CD14-positive monocyte (primary cell): ENCODE measurements around the gene ATRN. TPM values are rescaled to one million over a fixed set of nuclear protein-coding genes. Genes with fewer than 3 reads are reported as not detected.

ENCODE experiments used
- DNase-seq, 3 donors: peaks; one replicate each; pipeline ENCODE4 v3.0.0-alpha.2; 2011 to 2022
- H2AFZ ChIP-seq: 2 replicates; pipeline ENCODE4 v1.6.0; 2012; ENCODE audit warnings: mild to moderate bottlenecking, low read depth, low read length, inconsistent platforms; ENCODE audit not compliant: insufficient read depth, poor library complexity, severe bottlenecking
- H3K27ac ChIP-seq, 2 donors: 1 replicate in 1 of 2; 2 replicates in 1 of 2; pipeline ENCODE4 v1.5.1; 2012 to 2013; ENCODE audit warnings: low read length in 2 of 2, control low read depth in 1 of 2, inconsistent platforms in 1 of 2, low read depth in 1 of 2, mild to moderate bottlenecking in 1 of 2
- H3K27me3 ChIP-seq, 2 donors: one replicate each; pipeline versions ENCODE4 v1.6.0 to v1.6.1; 2011 to 2013; ENCODE audit warnings: low read length in 2 of 2; ENCODE audit not compliant: control insufficient read depth in 2 of 2, insufficient read depth in 2 of 2
- H3K36me3 ChIP-seq, 2 donors: replicated peaks in 1 of 2; 1 replicate in 1 of 2; 2 replicates in 1 of 2; pipeline versions ENCODE4 v1.5.1 to v1.6.1; 2012 to 2013; ENCODE audit warnings: low read length in 2 of 2, control low read depth in 1 of 2, inconsistent platforms in 1 of 2, mild to moderate bottlenecking in 1 of 2; ENCODE audit not compliant: insufficient read depth in 2 of 2, control insufficient read depth in 1 of 2
- H3K4me1 ChIP-seq, 2 donors: 1 replicate in 1 of 2; 2 replicates in 1 of 2; pipeline versions ENCODE4 v1.5.1 to v1.6.1; 2012 to 2013; ENCODE audit warnings: low read length in 2 of 2, control low read depth in 1 of 2, inconsistent platforms in 1 of 2, mild to moderate bottlenecking in 1 of 2, moderate library complexity in 1 of 2; ENCODE audit not compliant: insufficient read depth in 2 of 2, control insufficient read depth in 1 of 2
- H3K4me2 ChIP-seq: replicated peaks from 2 replicates; pipeline ENCODE3; 2012; ENCODE audit warnings: low read length, moderate library complexity, mild to moderate bottlenecking; ENCODE audit not compliant: poor library complexity, severe bottlenecking; ENCODE audit errors: extremely low read depth
- H3K4me3 ChIP-seq, 3 experiments: fragments of 200-600 bp in 1 of 3; sonication (generic) in 1 of 3; replicated peaks in 1 of 3; 1 replicate in 2 of 3; 2 replicates in 1 of 3; pipeline ENCODE4 v1.5.1; 2011 to 2013; ENCODE audit warnings: low read length in 3 of 3, mild to moderate bottlenecking in 3 of 3, control low read depth in 2 of 3, low read depth in 2 of 3, inconsistent platforms in 1 of 3, moderate library complexity in 1 of 3
- H3K79me2 ChIP-seq: 2 replicates; pipeline ENCODE4 v1.6.0; 2012; ENCODE audit warnings: mild to moderate bottlenecking, control low read depth, inconsistent platforms, low read length, moderate library complexity; ENCODE audit not compliant: insufficient read depth
- H3K9ac ChIP-seq: 2 replicates; pipeline ENCODE4 v1.6.0; 2017; ENCODE audit warnings: low read length, mild to moderate bottlenecking; ENCODE audit not compliant: insufficient read depth, poor library complexity, severe bottlenecking
- H3K9me3 ChIP-seq, 2 donors: replicated peaks in 1 of 2; 1 replicate in 1 of 2; 2 replicates in 1 of 2; pipeline versions ENCODE4 v1.5.1 to v1.6.1; 2012 to 2013; ENCODE audit warnings: low read length in 2 of 2, control low read depth in 1 of 2; ENCODE audit not compliant: control insufficient read depth in 1 of 2, insufficient read depth in 1 of 2
- H4K20me1 ChIP-seq: 2 replicates; pipeline ENCODE4 v1.6.0; 2012; ENCODE audit warnings: mild to moderate bottlenecking, low read length, control low read depth, moderate library complexity; ENCODE audit not compliant: insufficient read depth
- H3K27ac Mint-ChIP-seq, 7 donors: one replicate each; pipeline ENCODE4 v1.8.0; 2020; ENCODE audit warnings: mild to moderate bottlenecking in 7 of 7, mixed read lengths in 7 of 7, moderate library complexity in 6 of 7, inconsistent platforms in 2 of 7
- H3K27me3 Mint-ChIP-seq, 3 donors: one replicate each; pipeline ENCODE4 v1.8.0; 2021 to 2022; ENCODE audit warnings: low read depth in 3 of 3, mild to moderate bottlenecking in 3 of 3, mixed read lengths in 3 of 3, moderate library complexity in 3 of 3, inconsistent platforms in 1 of 3
- H3K36me3 Mint-ChIP-seq, 2 donors: one replicate each; pipeline ENCODE4 v1.8.0; 2020; ENCODE audit warnings: mixed read lengths in 2 of 2, inconsistent platforms in 1 of 2, mild to moderate bottlenecking in 1 of 2
- H3K4me1 Mint-ChIP-seq: one replicate; pipeline ENCODE4 v1.8.0; 2020; ENCODE audit warnings: mild to moderate bottlenecking, mixed read lengths
- H3K4me3 Mint-ChIP-seq, 2 donors: one replicate each; pipeline ENCODE4 v1.8.0; 2020; ENCODE audit warnings: mild to moderate bottlenecking in 2 of 2, mixed read lengths in 2 of 2, moderate library complexity in 1 of 2
- H3K9me3 Mint-ChIP-seq, 7 donors: one replicate each; pipeline ENCODE4 v1.8.0; 2020 to 2022; ENCODE audit warnings: mixed read lengths in 7 of 7, mild to moderate bottlenecking in 6 of 7, moderate library complexity in 6 of 7, inconsistent platforms in 2 of 7
- WGBS: methylation state at CpG from one replicate; pipeline ENCODE4 v1.1.5; 2013; ENCODE audit warnings: missing lambda C conversion rate; ENCODE audit not compliant: insufficient coverage; 5-methylcytosine and 5-hydroxymethylcytosine counted together
- intact Hi-C, 2 donors: fragments of 100-400 bp; cut with micrococcal nuclease; formaldehyde crosslinking; loops; one replicate each; pipeline versions ENCODE4 v1.15.0 to v1.15.1; 2023
- polyA plus RNA-seq, 3 donors: library from polyadenylated mRNA; depleted of rRNA in 1 of 3; unstranded in 2 of 3; stranded (reverse) in 1 of 3; fragments of 300-500 nt in 2 of 3; fragments of >200 nt in 1 of 3; fragmentation: Illumina TruSeq in 2 of 3; gene quantifications; 1 replicate in 2 of 3; 2 replicates in 1 of 3; pipeline ENCODE4 v1.2.3, GENCODE V29; 2012 to 2021
- TF ChIP-seq, protein P1 (sequence below): fragments of 200-600 bp; IDR thresholded peaks from one replicate; pipeline ENCODE4 v1.8.0; 2022; ENCODE audit warnings: antibody characterized with exemption, mild to moderate bottlenecking

ATRN gene
- polyA plus RNA-seq, 3 donors: 10.2 to 17.4 (median 11.5) TPM

DNA sequence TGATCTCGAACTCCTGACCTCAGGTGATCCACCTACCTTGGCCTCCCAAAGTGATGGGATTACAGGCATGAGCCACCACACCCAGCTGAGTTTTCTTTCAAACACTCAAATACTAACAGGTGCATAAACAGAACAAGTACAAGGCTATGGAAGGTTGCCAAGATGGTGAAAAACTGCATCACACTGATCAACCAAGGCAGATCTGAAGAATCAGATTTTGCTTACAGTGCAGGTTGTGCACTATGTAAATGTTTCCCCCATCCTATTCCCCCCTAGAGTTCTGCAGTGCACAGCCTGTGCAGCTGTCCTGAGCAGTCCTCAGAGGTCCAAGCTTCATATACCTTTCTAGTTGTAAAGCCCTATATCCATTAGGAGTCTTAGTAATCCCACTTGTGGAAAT, 119.3 kb downstream of the ATRN start:
- Mint-ChIP-seq H3K36me3 (peaks cover 83 to 92% of the 10 kb centered on the region in 2 donors), H3K27ac (no peak overlapping the region), H3K9me3 (no peaks in the 10 kb centered on the region), H3K4me1 (no peaks in the 10 kb centered on the region), H3K4me3 (no peak overlapping the region), H3K27me3 (no peaks in the 10 kb centered on the region)
- TF ChIP-seq, protein P1, sequence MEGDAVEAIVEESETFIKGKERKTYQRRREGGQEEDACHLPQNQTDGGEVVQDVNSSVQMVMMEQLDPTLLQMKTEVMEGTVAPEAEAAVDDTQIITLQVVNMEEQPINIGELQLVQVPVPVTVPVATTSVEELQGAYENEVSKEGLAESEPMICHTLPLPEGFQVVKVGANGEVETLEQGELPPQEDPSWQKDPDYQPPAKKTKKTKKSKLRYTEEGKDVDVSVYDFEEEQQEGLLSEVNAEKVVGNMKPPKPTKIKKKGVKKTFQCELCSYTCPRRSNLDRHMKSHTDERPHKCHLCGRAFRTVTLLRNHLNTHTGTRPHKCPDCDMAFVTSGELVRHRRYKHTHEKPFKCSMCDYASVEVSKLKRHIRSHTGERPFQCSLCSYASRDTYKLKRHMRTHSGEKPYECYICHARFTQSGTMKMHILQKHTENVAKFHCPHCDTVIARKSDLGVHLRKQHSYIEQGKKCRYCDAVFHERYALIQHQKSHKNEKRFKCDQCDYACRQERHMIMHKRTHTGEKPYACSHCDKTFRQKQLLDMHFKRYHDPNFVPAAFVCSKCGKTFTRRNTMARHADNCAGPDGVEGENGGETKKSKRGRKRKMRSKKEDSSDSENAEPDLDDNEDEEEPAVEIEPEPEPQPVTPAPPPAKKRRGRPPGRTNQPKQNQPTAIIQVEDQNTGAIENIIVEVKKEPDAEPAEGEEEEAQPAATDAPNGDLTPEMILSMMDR: no peak
- Histone ChIP-seq H3K79me2 (no peaks in the 10 kb centered on the region), H3K27me3 (no peaks in the 10 kb centered on the region), H3K9me3 (no peaks in the 10 kb centered on the region), H3K27ac (no peak overlapping the region), H3K4me1 (no peaks in the 10 kb centered on the region), H3K9ac (no peak overlapping the region), H4K20me1 (no peaks in the 10 kb centered on the region), H3K36me3 (peaks cover 63 to 98% of the 10 kb centered on the region in 2 donors), H3K4me3 (no peak overlapping the region), H2AFZ (no peak overlapping the region), H3K4me2 (no peak overlapping the region)
- intact Hi-C loops: no loop called here
- no CpG with 5 or more reads among the region's 1 CpG for WGBS
- DNase-seq: no peak

DNA sequence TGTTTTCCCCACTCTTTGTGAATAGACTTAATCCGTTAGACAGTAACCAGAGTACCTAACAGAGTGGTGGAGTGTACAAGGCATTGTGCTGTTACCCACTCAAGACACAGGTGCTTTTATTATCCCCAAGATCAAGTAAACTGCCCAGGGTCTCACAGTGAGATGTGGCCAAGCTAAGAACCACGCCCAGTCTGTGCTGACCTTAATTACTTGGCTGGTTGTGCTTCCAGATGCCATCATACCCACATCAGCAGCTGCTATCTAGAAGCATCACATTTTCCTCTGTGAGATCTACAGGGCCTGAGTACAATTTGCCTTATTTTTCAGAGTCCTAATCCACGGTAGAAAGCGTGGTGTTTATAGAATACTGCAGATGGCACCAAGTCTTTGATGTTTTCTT, 122.1 kb downstream of the ATRN start:
- Histone ChIP-seq H4K20me1 (no peaks in the 10 kb centered on the region), H3K79me2 (no peaks in the 10 kb centered on the region), H3K9me3 (no peaks in the 10 kb centered on the region), H2AFZ (no peak overlapping the region), H3K4me2 (no peak overlapping the region), H3K27ac (no peak overlapping the region), H3K36me3 (peaks cover 77 to 97% of the 10 kb centered on the region in 2 donors), H3K27me3 (no peaks in the 10 kb centered on the region), H3K9ac (no peak overlapping the region), H3K4me1 (no peaks in the 10 kb centered on the region), H3K4me3 (no peak overlapping the region)
- TF ChIP-seq, protein P1: no peak
- Mint-ChIP-seq H3K36me3 (peaks cover 78 to 89% of the 10 kb centered on the region in 2 donors), H3K27ac (peak overlapping the region in 1 of 7 donors; percentile 24), H3K9me3 (no peaks in the 10 kb centered on the region), H3K4me3 (no peak overlapping the region), H3K27me3 (no peaks in the 10 kb centered on the region), H3K4me1 (no peaks in the 10 kb centered on the region)
- WGBS: 100% methylated on average over 1 of the region's 4 CpGs
- no peak for DNase-seq
- intact Hi-C loops: no loop called here
